Measurements from ENCODE around the gene LBX1. TPM values are rescaled to one million over a fixed set of nuclear protein-coding genes. Genes with fewer than 3 reads are reported as not detected.

Gene LBX1
- total and polyA plus RNA-seq, 5 donors from 2014 or later, result not detected

Other genes starting within 250 kb of the LBX1 start
- 40.2 TPM for gene MRPL43, start 242.0 kb downstream of the LBX1 start, total RNA-seq
- 100 to 1,000 TPM; 135 to 148 (median 137) TPM for gene MRPL43, start 242.0 kb downstream of the LBX1 start, polyA plus RNA-seq
- gene TWNK, start 241.9 kb downstream of the LBX1 start, total RNA-seq, result 3.4 TPM
- 10 to 100 TPM in 1 of 4 donors, 1 to 10 TPM in 3; 3.8 to 12.8 (median 6.7) TPM for gene TWNK, start 241.9 kb downstream of the LBX1 start, polyA plus RNA-seq
- 19.3 TPM for gene LZTS2, start 229.7 kb downstream of the LBX1 start, total RNA-seq
- 10 to 100 TPM; 11.0 to 16.4 (median 12.3) TPM for gene LZTS2, start 229.7 kb downstream of the LBX1 start, polyA plus RNA-seq
- 3.5 TPM for gene PDZD7, start 198.3 kb downstream of the LBX1 start, total RNA-seq
- 1 to 10 TPM in 1 of 4 donors, under 1 TPM in 3; 0.59 to 1.1 (median 0.70) TPM for gene PDZD7, start 198.3 kb downstream of the LBX1 start, polyA plus RNA-seq
- gene SFXN3, start 198.2 kb downstream of the LBX1 start, total RNA-seq, result 70.4 TPM
- 10 to 100 TPM; 17.7 to 21.1 (median 20.2) TPM for gene SFXN3, start 198.2 kb downstream of the LBX1 start, polyA plus RNA-seq
- not detected for gene KAZALD1, start 167.5 kb downstream of the LBX1 start, total RNA-seq
- gene KAZALD1, start 167.5 kb downstream of the LBX1 start, polyA plus RNA-seq, result under 1 TPM in 1 of 4 donors, not detected in 3; 0.62 TPM
- not detected for gene TLX1, start 98.2 kb downstream of the LBX1 start, total RNA-seq
- gene TLX1, start 98.2 kb downstream of the LBX1 start, polyA plus RNA-seq, result not detected
- 17.8 TPM for gene BTRC, start 124.7 kb upstream of the LBX1 start, total RNA-seq
- gene BTRC, start 124.7 kb upstream of the LBX1 start, polyA plus RNA-seq, result 1 to 10 TPM; 6.1 to 9.6 (median 8.1) TPM